KOPT-K1 (cell line): ENCODE results near the gene SPATA6.
"Not testable (repeated sequence)": the region's sequence is repeated elsewhere in the genome, so short reads cannot be mapped to it uniquely, and the experiment has no call there.

Experiments used
- H3K27ac ChIP-seq: fragments of 200-600 bp; sonication (generic); 2 replicates; pipeline ENCODE4 v1.5.1; 2016; ENCODE audit warnings: antibody characterized with exemption, mild to moderate bottlenecking, low read depth, low read length; ENCODE audit not compliant: poor library complexity, severe bottlenecking
- H3K36me3 ChIP-seq: fragments of 200-600 bp; sonication (generic); 2 replicates; pipeline ENCODE4 v1.5.1; 2017; ENCODE audit warnings: antibody characterized with exemption, mild to moderate bottlenecking, low read length, moderate library complexity; ENCODE audit not compliant: insufficient read depth
- H3K9me3 ChIP-seq: fragments of 200-600 bp; sonication (generic); 2 replicates; pipeline ENCODE4 v1.5.1; 2017; ENCODE audit warnings: antibody characterized with exemption, low read length, mild to moderate bottlenecking; ENCODE audit not compliant: insufficient read depth, poor library complexity, severe bottlenecking

Gene SPATA6

GRCh38 chr1:48338257-48338656, 133.7 kb downstream of the SPATA6 start:
- H3K9me3 ChIP-seq, result peaks cover 4% of the 10 kb centered on the region
- no peaks in the 10 kb centered on the region for H3K36me3 ChIP-seq
- H3K27ac ChIP-seq, result no peak overlapping the region

- H3K9me3 ChIP-seq, result peaks cover 12% of the 10 kb centered on the region
- no peak overlapping the region for H3K27ac ChIP-seq
Observed at GRCh38 chr1:48333316-48333715, 138.7 kb downstream of the SPATA6 start.

GRCh38 chr1:48332115-48332514, 139.9 kb downstream of the SPATA6 start:
- peaks cover 12% of the 10 kb centered on the region for H3K9me3 ChIP-seq

More at GRCh38 chr1:48333316-48333715, 138.7 kb downstream of the SPATA6 start:
- H3K36me3 ChIP-seq, result no peaks in the 10 kb centered on the region

GRCh38 chr1:48329905-48330304, 142.1 kb downstream of the SPATA6 start:
- Histone ChIP-seq H3K27ac (no peak overlapping the region), H3K36me3 (no peaks in the 10 kb centered on the region), H3K9me3 (peaks cover 9% of the 10 kb centered on the region)

More at GRCh38 chr1:48332115-48332514, 139.9 kb downstream of the SPATA6 start:
- Histone ChIP-seq H3K36me3 (no peaks in the 10 kb centered on the region), H3K27ac (no peak overlapping the region)

GRCh38 chr1:48329486-48329885, 142.5 kb downstream of the SPATA6 start:
- Histone ChIP-seq H3K27ac (no peak overlapping the region), H3K9me3 (peaks cover 9% of the 10 kb centered on the region), H3K36me3 (no peaks in the 10 kb centered on the region)

- not testable (repeated sequence) for H3K36me3 ChIP-seq, H3K9me3 ChIP-seq, H3K27ac ChIP-seq
Observed at GRCh38 chr1:48311829-48312228, 160.2 kb downstream of the SPATA6 start.

GRCh38 chr1:48309564-48310082, 162.4 kb downstream of the SPATA6 start:
- peaks cover 5% of the 10 kb centered on the region for H3K9me3 ChIP-seq
- no peaks in the 10 kb centered on the region for H3K36me3 ChIP-seq
- no peak overlapping the region for H3K27ac ChIP-seq

- Histone ChIP-seq H3K9me3 (no peaks in the 10 kb centered on the region), H3K36me3 (no peaks in the 10 kb centered on the region), H3K27ac (no peak overlapping the region)
Observed at GRCh38 chr1:48302652-48303051, 169.4 kb downstream of the SPATA6 start.

- Histone ChIP-seq H3K9me3 (no peaks in the 10 kb centered on the region), H3K27ac (no peak overlapping the region), H3K36me3 (no peaks in the 10 kb centered on the region)
Observed at GRCh38 chr1:48294656-48295055, 177.3 kb downstream of the SPATA6 start.

- H3K27ac ChIP-seq, H3K9me3 ChIP-seq: not testable (repeated sequence)
Observed at GRCh38 chr1:48294094-48294493, 177.9 kb downstream of the SPATA6 start.

GRCh38 chr1:48292706-48293105, 179.3 kb downstream of the SPATA6 start:
- Histone ChIP-seq H3K36me3 (no peaks in the 10 kb centered on the region), H3K27ac (no peak overlapping the region), H3K9me3 (no peaks in the 10 kb centered on the region)

More at GRCh38 chr1:48294094-48294493, 177.9 kb downstream of the SPATA6 start:
- not testable (repeated sequence) for H3K36me3 ChIP-seq

- Histone ChIP-seq H3K36me3 (no peaks in the 10 kb centered on the region), H3K27ac (no peak overlapping the region), H3K9me3 (no peaks in the 10 kb centered on the region)
Observed at GRCh38 chr1:48291421-48291820, 180.6 kb downstream of the SPATA6 start.

GRCh38 chr1:48285525-48285924, 186.5 kb downstream of the SPATA6 start:
- H3K27ac ChIP-seq, result no peak overlapping the region
- H3K9me3 ChIP-seq, result no peaks in the 10 kb centered on the region
- H3K36me3 ChIP-seq, result no peaks in the 10 kb centered on the region

GRCh38 chr1:48284696-48285420, 187.1 kb downstream of the SPATA6 start:
- not testable (repeated sequence) for H3K27ac ChIP-seq, H3K9me3 ChIP-seq, H3K36me3 ChIP-seq

GRCh38 chr1:48282329-48282728, 189.7 kb downstream of the SPATA6 start:
- H3K9me3 ChIP-seq, H3K36me3 ChIP-seq, H3K27ac ChIP-seq: not testable (repeated sequence)

- H3K9me3 ChIP-seq, result not testable (repeated sequence)
Observed at GRCh38 chr1:48277437-48277836, 194.6 kb downstream of the SPATA6 start.

More at GRCh38 chr1:48277437-48277836, 194.6 kb downstream of the SPATA6 start:
- H3K27ac ChIP-seq, H3K36me3 ChIP-seq: not testable (repeated sequence)
